Endodermal cell (in vitro differentiated cells): Measurements from ENCODE around the gene GNAT1. TPM values are rescaled to one million over a fixed set of nuclear protein-coding genes. Genes with fewer than 3 reads are reported as not detected.
A peak's percentile ranks its signal among the peaks of the same experiment; 100 is the strongest.

Experiments
- DNase-seq: peaks from one replicate; pipeline ENCODE4 v3.0.0-alpha.2; 2017
- H3K27ac ChIP-seq: 2 replicates; pipeline ENCODE4 v1.5.1; 2013; ENCODE audit warnings: mild to moderate bottlenecking, low read depth, low read length, moderate library complexity
- H3K27me3 ChIP-seq: 2 replicates; pipeline ENCODE4 v1.6.1; 2013; ENCODE audit warnings: mild to moderate bottlenecking, low read length, moderate library complexity; ENCODE audit not compliant: insufficient read depth, control insufficient read depth, poor library complexity, severe bottlenecking
- H3K36me3 ChIP-seq: 2 replicates; pipeline ENCODE4 v1.7.0; 2013; ENCODE audit warnings: mild to moderate bottlenecking, low read length, moderate library complexity; ENCODE audit not compliant: control insufficient read depth, insufficient read depth
- H3K4me1 ChIP-seq: one replicate; pipeline ENCODE4 v1.7.0; 2013; ENCODE audit warnings: low read length; ENCODE audit not compliant: control insufficient read depth, insufficient read depth
- H3K4me3 ChIP-seq: 2 replicates; pipeline ENCODE4 v1.5.1; 2013; ENCODE audit warnings: mild to moderate bottlenecking, low read length, moderate library complexity
- H3K9ac ChIP-seq: 2 replicates; pipeline ENCODE4 v1.6.1; 2013; ENCODE audit warnings: mild to moderate bottlenecking, low read length, moderate library complexity; ENCODE audit not compliant: poor library complexity, severe bottlenecking; ENCODE audit errors: extremely low read depth
- H3K9me3 ChIP-seq: 2 replicates; pipeline ENCODE4 v1.6.1; 2013; ENCODE audit warnings: mild to moderate bottlenecking, low read length, moderate library complexity; ENCODE audit not compliant: control insufficient read depth
- H3K27ac Mint-ChIP-seq: 2 replicates; pipeline ENCODE4 v1.8.0; 2020; ENCODE audit warnings: mixed read lengths
- H3K27me3 Mint-ChIP-seq: 2 replicates; pipeline ENCODE4 v1.8.0; 2021; ENCODE audit warnings: mild to moderate bottlenecking, mixed read lengths; ENCODE audit not compliant: insufficient read depth
- H3K36me3 Mint-ChIP-seq: 2 replicates; pipeline ENCODE4 v1.8.0; 2020; ENCODE audit warnings: low read depth, mixed read lengths
- H3K4me1 Mint-ChIP-seq: 2 replicates; pipeline ENCODE4 v1.8.0; 2020; ENCODE audit warnings: mixed read lengths
- H3K4me3 Mint-ChIP-seq: 2 replicates; pipeline ENCODE4 v1.8.0; 2020; ENCODE audit warnings: mild to moderate bottlenecking, moderate library complexity, mixed read lengths
- H3K9me3 Mint-ChIP-seq: 2 replicates; pipeline ENCODE4 v1.8.0; 2020; ENCODE audit warnings: mild to moderate bottlenecking, mixed read lengths
- CTCF ChIP-seq: fragments of 200-600 bp; sonication (generic); conservative IDR thresholded peaks from 2 replicates; pipeline ENCODE4 v1.5.0; 2021; ENCODE audit warnings: antibody characterized with exemption, mild to moderate bottlenecking
- WGBS, 2 experiments: methylation state at CpG; one replicate each; pipeline versions ENCODE4 v1.1.5 to v1.1.7; 2013; ENCODE audit warnings: missing lambda C conversion rate in 2 of 2, mixed read lengths in 1 of 2; ENCODE audit not compliant: insufficient coverage in 1 of 2, insufficient read length in 1 of 2; 5-methylcytosine and 5-hydroxymethylcytosine counted together
- total RNA-seq, 2 donors: library from RNA; stranded (reverse); fragmentation: NEBNext Ultra II Directional in 1 of 2; extraction: Animal tissue kit (Norgen Biotek cat#: 25700) in 1 of 2; gene quantifications; 2 replicates in 1 of 2; 3 replicates in 1 of 2; pipeline ENCODE4 v1.2.1, GENCODE V29; 2021

The GNAT1 gene
- total RNA-seq, 2 donors from 2014 or later, result 0.42 to 1.2 TPM

GRCh38 chr3:50168791-50169190 is 22.6 kb upstream of the GNAT1 start:
- Mint-ChIP-seq H3K4me1 (peaks cover 47% of the 10 kb centered on the region), H3K27ac (no peak overlapping the region), H3K9me3 (no peaks in the 10 kb centered on the region), H3K4me3 (no peak overlapping the region), H3K27me3 (no peaks in the 10 kb centered on the region), H3K36me3 (peaks cover 5% of the 10 kb centered on the region)
- H3K9me3 ChIP-seq, result no peaks in the 10 kb centered on the region
- no peak overlapping the region for H3K9ac ChIP-seq
- peak overlapping the region; percentile 44 for H3K27ac ChIP-seq
- peaks cover 22% of the 10 kb centered on the region for H3K4me1 ChIP-seq
- H3K4me3 ChIP-seq, result no peak overlapping the region
- 89 to 92% methylated on average over 3 to 6 of the region's 6 CpGs for WGBS, 2 experiments
- H3K36me3 ChIP-seq, result no peaks in the 10 kb centered on the region
- H3K27me3 ChIP-seq, result no peaks in the 10 kb centered on the region
- no peak for TF ChIP-seq CTCF
- no peak for DNase-seq

GRCh38 chr3:50169232-50169832 is 22.1 kb upstream of the GNAT1 start:
- no peak for TF ChIP-seq CTCF
- Histone ChIP-seq H3K9ac (no peak overlapping the region), H3K9me3 (no peaks in the 10 kb centered on the region), H3K4me3 (no peak overlapping the region), H3K4me1 (peaks cover 22% of the 10 kb centered on the region), H3K27ac (no peak overlapping the region), H3K27me3 (no peaks in the 10 kb centered on the region), H3K36me3 (peaks cover under 1% of the 10 kb centered on the region)
- WGBS, 2 experiments, result 96 to 100% methylated on average over 4 to 10 of the region's 11 CpGs
- no peaks in the 10 kb centered on the region for H3K27me3 Mint-ChIP-seq
- no peak overlapping the region for H3K4me3 Mint-ChIP-seq
- peaks cover 47% of the 10 kb centered on the region for H3K4me1 Mint-ChIP-seq
- H3K27ac Mint-ChIP-seq, result no peak overlapping the region
- DNase-seq, result no peak
- no peaks in the 10 kb centered on the region for H3K9me3 Mint-ChIP-seq
- H3K36me3 Mint-ChIP-seq, result peaks cover 8% of the 10 kb centered on the region

GRCh38 chr3:50169858-50170257 is 21.6 kb upstream of the GNAT1 start:
- no peaks in the 10 kb centered on the region for H3K9me3 Mint-ChIP-seq
- Histone ChIP-seq H3K4me3 (no peak overlapping the region), H3K27me3 (no peaks in the 10 kb centered on the region), H3K9ac (no peak overlapping the region), H3K27ac (no peak overlapping the region), H3K4me1 (peaks cover 22% of the 10 kb centered on the region), H3K9me3 (no peaks in the 10 kb centered on the region), H3K36me3 (peaks cover 5% of the 10 kb centered on the region)
- H3K27ac Mint-ChIP-seq, result no peak overlapping the region
- no peak for TF ChIP-seq CTCF
- H3K27me3 Mint-ChIP-seq, result no peaks in the 10 kb centered on the region
- no CpG with 5 or more reads among the region's 1 CpG for WGBS, 2 experiments
- peaks cover 8% of the 10 kb centered on the region for H3K36me3 Mint-ChIP-seq
- H3K4me3 Mint-ChIP-seq, result no peak overlapping the region
- DNase-seq, result no peak
- H3K4me1 Mint-ChIP-seq, result peaks cover 44% of the 10 kb centered on the region
